ENCODE measurements around the gene ITPKC.
"Not testable (repeated sequence)": the region's sequence is repeated elsewhere in the genome, so short reads cannot be mapped to it uniquely, and the experiment has no call there.

ITPKC gene

GRCh38 chr19:40771101-40771862 is 54.4 kb downstream of the ITPKC start:
- DNase-seq = not testable (repeated sequence)

DNA sequence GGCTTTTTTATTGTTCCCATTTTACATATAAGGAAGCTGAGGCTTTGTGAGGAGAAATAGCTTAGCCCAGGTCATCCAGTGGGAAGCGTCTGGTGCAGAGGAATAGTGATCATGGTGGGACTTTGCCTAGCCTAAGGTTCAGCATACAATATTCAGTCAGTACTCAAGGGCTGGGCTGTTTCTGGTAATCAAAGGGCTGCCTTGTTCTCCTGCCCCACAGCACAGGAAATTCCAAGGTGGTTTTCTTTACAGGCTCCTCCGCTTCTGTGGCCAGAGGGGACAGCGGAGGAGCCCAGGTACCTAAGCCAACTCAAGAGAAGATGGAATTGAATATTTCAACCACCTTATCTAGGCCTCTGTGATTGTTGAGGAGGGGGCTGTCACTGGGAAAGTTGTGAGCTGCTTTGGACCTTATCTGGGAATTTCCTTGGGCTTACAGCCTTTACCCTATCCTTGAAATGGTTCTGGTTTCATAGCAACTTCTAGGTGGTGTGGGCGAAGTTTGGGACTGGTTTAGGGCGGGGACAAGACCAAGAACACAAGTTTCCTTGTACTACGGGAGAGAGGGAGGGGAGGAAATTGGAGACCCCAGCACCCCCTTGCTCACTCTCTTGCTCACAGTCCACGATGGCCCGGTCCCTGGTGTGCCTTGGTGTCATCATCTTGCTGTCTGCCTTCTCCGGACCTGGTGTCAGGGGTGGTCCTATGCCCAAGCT is 58.2 kb downstream of the ITPKC start, which contains the start of gene MIA:
Gene MIA, plus strand, starts transcription at position 606 of the 716 bp plus-strand sequence. Its CDS starts 22 bp downstream, at position 628.
- no peak for DNase-seq

GRCh38 chr19:40775632-40776022 is 58.7 kb downstream of the ITPKC start:
- no peak for DNase-seq

- no peak for DNase-seq
Measured at GRCh38 chr19:40776364-40776763, 59.5 kb downstream of the ITPKC start.

GRCh38 chr19:40776932-40777644 is 60.2 kb downstream of the ITPKC start:
- DNase-seq = peak; percentile 88

- DNase-seq = no peak
Measured at GRCh38 chr19:40777645-40777936, 60.7 kb downstream of the ITPKC start.

DNA sequence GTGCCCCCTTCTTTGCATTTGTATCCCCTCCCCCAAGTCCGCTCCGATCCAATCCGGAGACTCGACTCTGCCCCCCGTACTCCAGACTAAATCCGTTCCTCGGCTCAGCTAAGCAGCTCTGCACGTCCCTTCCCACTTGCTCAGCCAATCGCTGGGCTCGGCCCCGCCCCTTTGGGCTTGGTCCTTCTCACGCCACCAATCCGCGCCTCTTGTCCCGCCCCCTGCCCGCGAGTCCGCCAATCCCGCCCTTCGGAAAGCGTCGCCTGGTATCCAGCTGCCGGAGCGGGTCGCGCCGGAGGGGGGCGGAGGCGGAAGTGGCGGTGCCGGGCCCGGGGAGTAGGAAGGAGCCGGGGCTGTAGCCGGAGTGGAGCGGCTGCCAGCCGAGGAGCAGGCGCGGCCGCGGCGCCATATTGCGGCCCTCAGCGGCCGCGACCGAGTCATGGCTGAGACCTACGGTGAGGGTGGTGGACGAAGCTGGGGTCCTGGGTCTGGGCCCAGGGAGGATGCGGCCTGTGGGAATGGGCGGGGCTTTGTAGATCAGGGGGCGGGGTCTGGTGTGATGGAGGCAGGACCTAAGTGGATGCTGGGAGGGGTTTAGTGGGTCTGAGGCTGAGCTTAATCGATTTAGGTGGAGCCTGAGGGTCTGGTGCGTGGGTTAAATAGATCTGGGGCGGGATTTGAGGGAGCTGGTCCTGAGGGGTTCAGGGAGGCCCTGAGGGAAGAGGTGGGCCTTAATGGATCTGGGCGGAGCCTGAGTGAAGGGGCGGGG is 61.2 kb downstream of the ITPKC start, which contains the start of gene RAB4B:
Gene RAB4B, plus strand, starts transcription at position 311 of the 769 bp plus-strand sequence. Its CDS starts 129 bp downstream, at position 440.
- peak; percentile 100 for DNase-seq

DNA sequence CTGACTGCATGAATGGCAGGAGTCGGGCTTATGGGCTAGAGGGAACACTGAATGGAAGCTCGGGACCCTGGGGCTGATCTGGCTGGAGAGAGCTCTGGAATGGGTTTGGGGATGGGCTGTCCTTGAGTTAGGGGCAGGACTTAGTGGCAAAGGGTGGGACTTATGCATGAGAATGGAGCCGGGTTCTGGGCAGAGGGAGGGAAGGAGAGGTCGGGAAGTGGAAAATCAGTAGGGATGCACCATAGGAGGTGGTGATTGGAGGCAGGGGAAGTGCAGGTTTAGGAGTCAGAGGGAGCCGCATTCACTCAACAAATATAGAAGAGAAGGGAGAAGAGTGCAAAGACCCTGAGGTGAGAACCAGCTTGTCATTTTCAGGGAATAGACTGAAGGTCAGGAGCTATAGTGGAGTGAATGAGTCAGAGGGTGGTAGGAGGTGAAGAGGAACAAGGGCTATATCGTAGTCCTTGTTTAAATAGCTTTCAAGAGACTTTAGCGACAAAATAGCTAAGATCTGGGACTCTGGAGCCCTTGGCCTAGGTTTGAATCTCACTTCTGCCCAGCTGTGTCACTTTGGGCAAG is 61.9 kb downstream of the ITPKC start:
- DNase-seq = no peak

DNA sequence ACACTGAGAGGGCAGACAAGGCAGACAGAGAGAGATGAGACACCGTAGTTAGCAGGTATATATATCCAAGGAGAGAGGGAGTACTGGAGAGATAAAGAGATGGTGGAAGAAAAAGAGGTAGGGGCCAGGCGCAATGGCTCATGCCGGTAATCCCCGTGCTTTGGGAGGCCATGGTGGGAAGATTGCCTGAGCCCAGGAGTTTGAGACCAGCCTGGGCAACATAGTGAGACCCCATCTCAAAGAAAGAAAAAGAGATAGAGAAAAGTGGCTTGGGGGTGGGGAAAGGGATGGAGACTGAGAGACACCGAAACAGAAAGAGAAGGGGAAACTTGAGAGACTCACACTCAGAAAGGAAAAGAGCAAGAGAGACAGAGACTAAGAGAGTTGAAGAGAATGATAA is 63.7 kb downstream of the ITPKC start:
- no peak for DNase-seq

DNA sequence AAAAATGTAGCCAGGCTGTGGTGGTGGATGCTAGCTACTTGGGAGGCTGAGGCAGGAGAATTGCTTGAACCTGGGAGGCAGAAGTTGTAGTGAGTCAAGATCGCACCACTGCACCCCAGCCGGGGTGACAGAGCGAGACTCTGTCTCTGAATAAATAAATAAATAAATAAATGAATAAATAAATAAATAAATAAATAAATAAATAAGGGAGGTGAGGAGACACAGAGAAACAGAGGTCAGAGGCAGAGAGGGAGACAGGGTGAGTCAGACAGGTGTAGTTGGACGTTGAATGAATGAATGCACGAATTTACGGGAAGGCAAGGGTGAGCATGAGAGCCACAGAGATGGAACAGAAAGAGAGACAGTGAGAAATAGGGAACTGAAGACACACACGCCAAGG is 64.2 kb downstream of the ITPKC start:
- no peak for DNase-seq

DNA sequence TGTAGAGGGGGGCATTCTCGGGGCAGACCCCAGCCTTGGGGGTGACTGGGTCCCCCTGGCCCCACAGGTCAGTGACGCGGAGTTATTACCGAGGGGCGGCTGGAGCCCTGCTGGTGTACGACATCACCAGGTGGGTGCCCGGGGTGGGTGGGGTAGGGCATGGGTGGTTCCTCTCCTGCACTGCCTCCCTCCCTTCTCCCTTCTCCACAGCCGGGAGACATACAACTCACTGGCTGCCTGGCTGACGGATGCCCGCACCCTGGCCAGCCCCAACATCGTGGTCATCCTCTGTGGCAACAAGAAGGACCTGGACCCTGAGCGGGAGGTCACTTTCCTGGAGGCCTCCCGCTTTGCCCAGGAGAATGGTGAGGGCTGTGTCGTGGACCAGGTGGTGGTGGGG is 66.8 kb downstream of the ITPKC start:
- no peak for DNase-seq

DNA sequence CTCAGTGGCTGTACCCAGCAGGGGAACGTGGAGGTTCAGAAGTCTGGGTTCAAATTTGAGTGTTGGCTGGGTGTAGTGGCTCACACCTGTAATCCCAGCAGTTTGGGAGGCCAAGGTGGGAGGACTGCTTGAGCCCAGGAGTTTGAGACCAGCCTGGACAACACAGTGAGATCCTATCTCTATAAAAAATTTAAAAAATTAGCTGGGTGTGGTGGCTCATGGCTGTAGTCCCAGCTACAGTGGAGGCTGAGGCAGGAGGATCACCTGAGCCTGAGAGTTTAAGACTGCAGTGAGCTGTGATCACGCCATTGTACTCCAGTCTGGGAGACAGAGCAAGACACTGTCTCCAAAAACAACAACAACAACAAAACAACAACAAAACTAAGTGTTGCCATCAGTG is 67.2 kb downstream of the ITPKC start:
- not testable (repeated sequence) for DNase-seq

- no peak for DNase-seq
Measured at GRCh38 chr19:40785526-40785925, 68.6 kb downstream of the ITPKC start.

DNA sequence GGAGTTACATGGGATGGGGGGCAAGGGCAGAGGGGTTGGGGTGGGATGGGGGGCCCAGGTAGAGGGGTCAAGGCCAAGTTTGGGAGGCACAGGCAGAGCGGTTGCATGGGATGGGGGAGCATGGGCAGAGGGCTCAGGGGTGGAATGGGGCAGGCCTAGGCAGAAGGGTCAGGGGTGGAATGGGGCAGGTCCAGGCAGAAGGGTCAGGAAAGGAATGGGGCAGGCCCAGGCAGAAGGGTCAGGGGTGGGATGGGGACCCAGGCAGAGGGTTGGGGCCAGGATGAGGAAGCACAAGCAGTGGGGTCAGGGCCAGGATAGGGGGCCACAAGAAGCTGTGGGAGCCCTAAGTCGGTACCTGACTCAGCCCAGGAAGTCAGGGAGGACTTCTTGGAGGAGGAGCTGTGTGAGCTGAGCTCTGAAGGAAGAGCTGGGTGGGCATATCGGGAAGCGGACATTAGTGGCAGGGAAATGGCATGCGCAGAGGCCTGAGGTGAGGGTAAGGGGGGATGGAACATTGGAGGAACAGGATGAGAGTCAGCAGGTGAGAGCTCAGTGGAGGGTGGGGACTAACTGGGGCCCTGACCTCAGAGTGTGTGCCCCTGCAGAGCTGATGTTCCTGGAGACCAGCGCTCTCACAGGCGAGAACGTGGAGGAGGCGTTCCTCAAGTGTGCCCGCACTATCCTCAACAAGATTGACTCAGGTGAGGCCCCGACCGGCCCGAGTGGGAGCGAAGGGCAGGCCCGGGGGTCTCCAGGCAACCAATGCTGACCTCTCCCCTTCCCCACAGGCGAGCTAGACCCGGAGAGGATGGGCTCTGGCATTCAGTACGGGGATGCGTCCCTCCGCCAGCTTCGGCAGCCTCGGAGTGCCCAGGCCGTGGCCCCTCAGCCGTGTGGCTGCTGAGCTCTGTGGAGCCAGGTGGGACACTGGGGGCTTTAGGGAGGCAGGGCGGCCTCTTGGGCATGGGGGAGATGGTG is 69.4 kb downstream of the ITPKC start:
- DNase-seq = no peak

Measured in effector CD4-positive, alpha-beta T cell (primary cell).